Stimulated activated CD4-positive, alpha-beta T cell treated with anti-CD3 and anti-CD28 coated beads, Interleukin-4, amount 100 ng/mL, for 48 hours (primary cell): Measurements from ENCODE around the gene SAFB2.

Source experiments
- DNase-seq, 2 donors: peaks; one replicate each; pipeline ENCODE4 v3.0.0-alpha.2; 2020; ENCODE audit warnings: low read depth in 2 of 2

SAFB2 gene

DNA sequence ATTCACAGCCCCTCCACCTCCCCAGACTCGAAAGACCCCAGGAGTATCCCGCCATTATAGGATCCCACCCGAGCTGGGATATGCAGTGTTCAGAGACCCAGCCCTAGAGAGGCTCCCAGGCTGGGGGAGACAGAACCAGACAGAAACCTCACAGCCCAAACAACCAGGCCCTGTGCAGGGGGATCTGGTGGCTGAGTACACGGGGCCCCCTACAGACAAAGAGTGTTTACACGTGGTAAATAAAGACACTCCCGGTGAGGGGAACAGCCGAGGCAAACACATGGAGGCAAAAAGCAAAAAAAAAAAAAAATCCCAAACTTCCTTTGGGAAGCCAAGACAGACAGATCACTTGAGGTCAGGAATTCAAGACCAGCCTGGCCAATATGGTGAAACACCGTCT, 79.9 kb downstream of the SAFB2 start:
- DNase-seq: no peak

GRCh38 chr19:5541456-5541855, 81.1 kb downstream of the SAFB2 start:
- DNase-seq: no peak

- no peak for DNase-seq
Measured at GRCh38 chr19:5540208-5540607, 82.4 kb downstream of the SAFB2 start.

GRCh38 chr19:5537870-5538269, 84.7 kb downstream of the SAFB2 start:
- DNase-seq: no peak
